DMS53 (cell line): ENCODE results near the gene PPP6R2.
"Not testable (repeated sequence)": the region's sequence is repeated elsewhere in the genome, so short reads cannot be mapped to it uniquely, and the experiment has no call there.

Experiments
- DNase-seq: peaks from one replicate; lab custom pipeline; 2025; lab: John Stamatoyannopoulos, UW

The PPP6R2 gene

GRCh38 chr22:50343541-50343935 lies 411 bp downstream of the PPP6R2 start:
- DNase-seq = no peak

DNA sequence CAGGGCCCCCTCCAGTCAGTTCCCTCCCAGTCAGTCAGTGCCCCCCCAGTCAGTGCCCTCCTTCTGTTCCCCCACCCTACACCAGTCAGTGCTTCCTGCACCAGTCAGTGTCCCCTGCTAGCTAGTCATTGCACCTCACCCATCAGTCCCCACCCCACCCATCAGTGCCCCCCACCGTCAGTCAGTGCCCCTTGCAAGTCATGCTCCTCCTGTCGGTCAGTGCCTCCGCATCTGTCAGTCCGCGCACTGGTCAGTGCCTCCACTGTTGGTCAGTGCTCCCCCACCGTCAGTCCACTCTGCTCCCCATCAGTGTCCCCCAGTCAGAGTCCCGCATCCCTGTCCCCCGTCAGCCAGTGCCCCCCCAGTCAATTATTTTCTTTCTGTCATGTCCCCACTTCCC lies 3.3 kb downstream of the PPP6R2 start:
- DNase-seq = no peak

DNA sequence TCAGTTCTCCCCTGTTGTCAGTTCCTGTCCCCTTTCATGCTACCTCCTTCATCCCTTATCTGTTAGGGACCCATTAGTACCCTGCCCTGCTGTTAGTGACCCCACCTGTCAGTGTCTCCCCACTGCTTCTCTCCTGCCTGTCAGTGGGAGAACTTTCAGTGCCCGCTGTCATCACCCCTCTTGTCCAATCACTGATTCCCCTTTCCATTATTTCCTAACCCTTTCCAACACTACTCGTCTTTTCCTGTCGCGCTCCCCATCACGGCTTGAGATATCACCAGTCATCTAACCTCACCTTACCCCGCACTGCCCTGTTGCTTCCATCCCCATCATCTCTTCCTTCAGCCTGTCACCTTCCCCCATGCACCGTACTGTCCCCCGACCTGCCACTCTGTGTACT lies 4.0 kb downstream of the PPP6R2 start:
- no peak for DNase-seq

- no peak for DNase-seq
Observed at GRCh38 chr22:50348058-50348457, 4.9 kb downstream of the PPP6R2 start.

DNA sequence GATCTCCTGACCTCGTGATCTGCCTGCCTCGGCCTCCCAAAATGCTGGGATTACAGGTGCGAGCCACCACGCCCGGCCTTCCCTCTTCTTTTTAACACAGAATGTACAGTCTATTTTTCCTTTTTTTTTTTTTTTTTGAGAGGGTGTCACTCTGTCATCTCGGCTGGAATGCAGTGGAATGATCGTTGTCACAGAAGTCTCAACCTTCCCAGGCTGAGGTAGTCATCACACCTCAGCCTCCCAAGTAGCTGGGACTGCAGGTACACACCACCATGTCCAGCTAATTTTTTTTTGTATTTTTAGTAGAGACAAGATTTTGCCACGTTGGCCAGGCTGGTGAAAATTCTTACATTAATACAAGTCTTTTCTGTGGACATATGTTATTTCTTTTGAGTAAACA lies 13.1 kb downstream of the PPP6R2 start:
- DNase-seq = no peak

DNA sequence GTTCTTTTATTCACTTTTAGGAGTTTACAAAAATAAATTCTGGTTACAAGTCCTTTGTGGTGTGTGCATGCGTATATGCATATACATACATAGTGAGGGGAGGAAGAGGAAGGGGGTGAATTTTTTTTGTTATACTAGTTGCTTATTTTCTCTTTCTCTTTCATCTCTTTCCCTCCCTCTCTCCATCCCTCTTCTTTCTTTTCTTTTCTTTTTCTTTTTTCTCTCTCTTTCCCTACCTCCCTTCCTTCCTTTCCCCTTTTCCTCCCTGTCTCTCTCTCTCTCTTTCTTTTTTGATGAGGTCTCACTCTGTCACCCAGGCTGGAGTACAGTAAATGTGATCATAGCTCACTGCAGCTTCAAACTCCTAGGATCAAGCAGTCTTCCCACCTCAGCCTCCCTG lies 14.1 kb downstream of the PPP6R2 start:
- no peak for DNase-seq

DNA sequence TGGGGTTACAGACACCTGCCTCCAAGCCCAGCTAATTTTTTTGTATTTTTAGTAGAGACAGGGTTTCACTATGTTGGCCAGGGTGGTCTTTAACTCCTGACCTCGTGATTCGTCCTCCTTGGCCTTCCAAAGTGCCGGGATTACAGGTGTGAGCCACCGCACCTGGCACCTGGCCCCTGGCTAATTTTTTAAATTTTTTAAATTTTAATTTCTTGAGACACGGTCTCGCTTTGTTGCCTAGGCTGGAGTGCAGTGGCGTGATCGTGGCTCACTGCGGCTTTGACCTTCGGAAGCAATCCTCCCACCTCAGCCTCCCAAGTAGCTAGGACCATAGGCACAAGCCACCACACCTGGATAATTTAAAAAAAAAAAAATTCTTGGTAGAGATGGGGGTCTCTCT lies 14.6 kb downstream of the PPP6R2 start:
- no peak for DNase-seq

DNA sequence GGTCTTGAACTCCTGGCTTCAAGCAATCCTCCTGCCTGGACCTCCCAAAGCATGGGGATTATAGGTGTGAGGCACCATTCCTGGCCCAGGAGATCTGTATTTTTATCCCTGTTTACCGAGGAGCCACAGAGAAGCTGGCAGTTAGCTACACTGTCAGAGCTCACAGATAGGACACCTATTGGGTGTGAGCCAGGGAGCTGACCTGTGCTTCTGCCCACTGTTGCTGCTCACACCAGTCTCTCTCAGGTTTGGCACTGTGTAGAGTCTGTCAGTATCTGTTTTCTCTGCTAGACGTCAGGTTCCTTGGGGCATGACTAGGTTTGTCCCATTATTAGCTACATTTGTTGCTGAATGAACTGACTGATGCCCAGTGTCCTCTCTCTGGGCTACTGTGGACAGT lies 17.5 kb downstream of the PPP6R2 start:
- DNase-seq = no peak

- DNase-seq = no peak
Observed at GRCh38 chr22:50361222-50361621, 18.1 kb downstream of the PPP6R2 start.

DNA sequence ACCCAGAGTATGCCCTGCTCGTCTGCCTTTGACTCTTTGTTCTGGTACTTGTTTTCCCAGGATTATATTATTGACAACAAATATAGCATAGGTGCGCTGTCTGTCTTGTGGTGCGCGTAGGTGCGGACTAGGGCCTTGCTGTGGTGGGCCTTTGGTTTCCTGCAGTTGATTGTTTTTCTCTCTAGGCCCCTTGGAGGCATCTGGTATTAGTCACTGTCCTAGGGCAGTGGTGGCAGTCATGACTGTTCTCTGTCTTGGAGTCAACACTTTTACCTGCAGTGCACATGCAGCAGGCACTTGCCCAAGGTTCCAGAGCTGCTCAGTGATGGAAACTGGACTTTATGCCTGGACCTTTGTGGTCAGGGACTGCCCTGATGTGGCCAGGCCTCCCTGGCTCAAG lies 18.6 kb downstream of the PPP6R2 start:
- no peak for DNase-seq

GRCh38 chr22:50363166-50363802 lies 20.2 kb downstream of the PPP6R2 start:
- DNase-seq = no peak

DNA sequence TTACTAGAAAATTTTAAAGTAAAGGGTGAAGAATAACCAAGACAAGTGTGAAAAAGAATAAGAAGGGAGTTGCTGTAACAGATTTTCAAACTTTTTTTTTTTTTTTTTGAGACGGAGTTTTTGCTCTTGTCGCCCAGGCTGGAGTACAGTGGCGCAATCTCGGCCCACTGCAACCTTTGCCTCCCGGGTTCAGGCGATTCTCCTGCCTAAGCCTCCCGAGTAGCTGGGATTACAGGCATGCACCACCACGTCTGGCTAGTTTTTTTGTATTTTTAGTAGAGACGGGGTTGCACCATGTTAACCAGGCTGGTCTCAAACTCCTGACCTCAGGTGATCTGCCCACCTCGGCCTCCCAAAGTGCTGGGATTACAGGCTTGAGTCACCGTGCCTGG lies 20.7 kb downstream of the PPP6R2 start:
- not testable (repeated sequence) for DNase-seq

DNA sequence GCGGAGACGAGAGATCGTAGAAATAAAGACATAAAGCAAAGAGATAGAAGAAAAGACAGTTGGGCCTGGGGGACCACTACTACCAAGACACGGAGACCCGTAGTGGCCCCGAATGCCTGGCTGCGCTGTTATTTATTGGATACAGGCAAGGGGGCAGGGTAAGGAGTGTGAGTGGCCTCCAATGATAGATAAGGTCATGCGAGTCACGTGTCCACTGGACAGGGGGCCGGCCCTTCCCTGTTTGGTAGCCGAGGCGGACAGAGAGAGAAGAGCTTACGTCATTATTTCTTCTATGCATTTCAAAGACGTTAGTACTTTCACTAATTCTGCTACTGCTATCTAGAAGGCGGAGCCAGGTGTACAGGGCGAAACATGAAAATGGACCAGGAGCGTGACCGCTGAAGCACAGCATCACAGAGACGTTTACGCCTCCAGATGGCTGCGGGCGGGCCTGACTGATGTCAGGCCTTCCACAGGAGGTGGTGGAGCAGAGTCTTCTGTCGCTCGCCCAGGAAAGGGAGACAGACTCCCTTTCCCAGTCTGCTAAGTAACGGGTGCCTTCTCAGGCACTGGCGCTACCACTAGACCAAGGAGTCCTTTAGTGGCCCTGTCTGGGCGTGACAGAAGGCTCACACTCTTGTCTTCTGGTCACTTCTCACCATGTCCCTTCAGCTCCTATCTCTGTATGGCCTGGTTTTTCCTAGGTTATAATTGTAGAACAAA lies 24.8 kb downstream of the PPP6R2 start:
- no peak for DNase-seq

- DNase-seq = no peak
Observed at GRCh38 chr22:50371101-50371648, 28.0 kb downstream of the PPP6R2 start.

GRCh38 chr22:50376085-50376651 lies 33.0 kb downstream of the PPP6R2 start:
- no peak for DNase-seq

- DNase-seq = not testable (repeated sequence)
Observed at GRCh38 chr22:50381021-50381555, 38.0 kb downstream of the PPP6R2 start.

GRCh38 chr22:50396751-50397370 lies 53.7 kb downstream of the PPP6R2 start:
- DNase-seq = peak; percentile 22

DNA sequence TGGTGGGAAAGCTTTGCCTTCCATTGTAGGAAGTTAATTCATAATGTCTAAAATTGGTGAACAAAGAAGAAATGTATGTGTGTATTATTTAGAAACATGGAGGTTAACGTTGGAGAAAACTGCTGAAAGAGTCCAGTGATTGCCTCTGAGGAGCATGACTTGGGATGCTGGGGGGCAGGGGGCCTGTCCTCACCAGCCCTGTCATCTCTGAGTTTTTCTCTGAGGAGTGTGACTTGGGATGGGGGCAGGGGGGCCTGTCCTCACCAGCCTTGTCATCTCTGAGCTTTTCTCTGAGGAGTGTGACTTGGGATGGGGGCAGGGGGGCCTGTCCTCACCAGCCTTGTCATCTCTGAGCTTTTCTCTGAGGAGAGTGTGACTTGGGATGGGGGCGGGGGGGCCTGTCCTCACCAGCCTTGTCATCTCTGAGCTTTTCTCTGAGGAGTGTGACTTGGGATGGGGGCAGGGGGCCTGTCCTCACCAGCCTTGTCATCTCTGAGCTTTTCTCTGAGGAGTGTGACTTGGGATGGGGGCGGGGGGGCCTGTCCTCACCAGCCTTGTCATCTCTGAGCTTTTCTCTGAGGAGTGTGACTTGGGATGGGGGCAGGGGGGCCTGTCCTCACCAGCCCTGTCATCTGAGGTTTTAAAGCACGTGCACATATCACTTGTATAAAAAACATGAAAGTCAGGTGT lies 54.4 kb downstream of the PPP6R2 start:
- DNase-seq = not testable (repeated sequence)

- DNase-seq = peak; percentile 59
Observed at GRCh38 chr22:50398831-50399648, 55.9 kb downstream of the PPP6R2 start.

DNA sequence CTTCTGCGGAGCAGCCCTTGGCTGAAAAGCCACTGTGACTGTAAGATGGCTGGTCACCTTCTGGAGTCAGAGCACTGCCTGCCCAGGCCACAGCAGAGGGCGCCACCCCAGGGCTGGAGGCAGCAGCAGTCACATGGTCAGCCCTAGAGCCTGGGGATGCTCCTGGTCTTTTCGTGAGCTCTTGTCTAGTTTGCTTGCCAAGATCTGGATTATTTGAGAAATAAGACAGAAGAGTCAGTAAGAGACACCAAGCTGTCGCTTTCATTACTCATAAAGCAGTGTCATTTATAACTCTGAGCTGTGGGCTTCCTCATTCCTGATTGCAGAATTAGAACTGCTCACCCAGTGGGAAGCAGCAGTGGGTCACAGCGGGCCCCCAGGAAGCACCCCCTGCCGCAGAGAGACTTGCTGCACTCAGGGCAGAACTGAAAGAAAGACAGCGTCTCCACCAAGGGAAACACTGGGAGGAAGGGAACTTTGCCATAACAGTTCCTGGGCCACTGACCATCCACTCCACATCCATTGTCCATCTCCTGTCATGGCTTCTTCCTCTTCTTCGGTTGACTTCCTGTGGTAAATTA lies 56.7 kb downstream of the PPP6R2 start:
- DNase-seq = peak; percentile 61

GRCh38 chr22:50400406-50400805 lies 57.3 kb downstream of the PPP6R2 start:
- no peak for DNase-seq
